IMR-90 (cell line): ENCODE data around the gene SNX25. TPM values are rescaled to one million over a fixed set of nuclear protein-coding genes. Genes with fewer than 3 reads are reported as not detected.

Experiments used
- ATAC-seq: fragments of 200-7000 bp; cut with Tn5 transposase; 2 replicates; pipeline ENCODE4 v1.9.1; 2020; ENCODE audit warnings: low read depth, mild to moderate bottlenecking, moderate library complexity
- BruUV-seq: library from RNA; stranded (reverse); fragments of 400-500 nt; replicated peaks from 2 replicates; lab custom pipeline; 2021; lab: Mats Ljungman, UMichigan
- CTCF ChIA-PET: fragments of 300-600 bp; formaldehyde crosslinking; extraction: SDS; loops from one replicate; lab custom pipeline; 2021; ENCODE audit warnings: antibody characterized with exemption; lab: Yijun Ruan, JAX
- POLR2A ChIA-PET: fragments of 300-600 bp; sonication (Branson Sonifier 250); formaldehyde crosslinking; loops from one replicate; lab custom pipeline; 2022; ENCODE audit warnings: antibody characterized with exemption; ENCODE audit not compliant: unreplicated experiment; lab: Charles Lee
- DNase-seq: peaks from one replicate; pipeline ENCODE4 v3.0.0; 2013
- H2AFZ ChIP-seq: replicated peaks from 2 replicates; pipeline ENCODE3; 2013; ENCODE audit warnings: low read length, mild to moderate bottlenecking; ENCODE audit not compliant: poor library complexity
- H2AK5ac ChIP-seq: 2 replicates; pipeline ENCODE4 v1.6.1; 2013; ENCODE audit warnings: low read depth, low read length, inconsistent platforms
- H2AK9ac ChIP-seq: replicated peaks from 2 replicates; pipeline ENCODE3; 2013; ENCODE audit warnings: mild to moderate bottlenecking, low read depth, low read length, moderate library complexity; ENCODE audit not compliant: poor library complexity
- H2BK120ac ChIP-seq: 2 replicates; pipeline ENCODE4 v1.6.1; 2013; ENCODE audit warnings: low read depth, low read length, inconsistent platforms
- H2BK15ac ChIP-seq: 3 replicates; pipeline ENCODE4 v1.6.1; 2013; ENCODE audit warnings: low read depth, low read length, inconsistent platforms
- H2BK20ac ChIP-seq: 2 replicates; pipeline ENCODE4 v1.6.1; 2013; ENCODE audit warnings: low read depth, mild to moderate bottlenecking, inconsistent platforms, low read length, moderate library complexity
- H2BK5ac ChIP-seq: 2 replicates; pipeline ENCODE4 v1.6.1; 2013; ENCODE audit warnings: mild to moderate bottlenecking, low read depth, low read length, inconsistent platforms; ENCODE audit not compliant: poor library complexity, severe bottlenecking
- H3K14ac ChIP-seq: replicated peaks from 2 replicates; pipeline ENCODE4 v1.6.1; 2013; ENCODE audit warnings: low read depth, low read length, inconsistent platforms
- H3K18ac ChIP-seq: 2 replicates; pipeline ENCODE4 v1.6.1; 2013; ENCODE audit warnings: low read depth, low read length, control low read depth
- H3K23ac ChIP-seq: 2 replicates; pipeline ENCODE4 v1.6.1; 2013; ENCODE audit warnings: low read depth, low read length, inconsistent platforms
- H3K27ac ChIP-seq: 2 replicates; pipeline ENCODE4 v1.5.1; 2013; ENCODE audit warnings: mild to moderate bottlenecking, control low read depth, low read length; ENCODE audit not compliant: insufficient read depth
- H3K27me3 ChIP-seq: 2 replicates; pipeline ENCODE4 v1.6.1; 2013; ENCODE audit warnings: low read length; ENCODE audit not compliant: control insufficient read depth, insufficient read depth
- H3K36me3 ChIP-seq: 2 replicates; pipeline ENCODE4 v1.6.1; 2013; ENCODE audit warnings: low read length, mixed read lengths; ENCODE audit not compliant: control insufficient read depth, insufficient read depth
- H3K4ac ChIP-seq: 2 replicates; pipeline ENCODE4 v1.6.1; 2013; ENCODE audit warnings: low read depth, low read length, inconsistent platforms
- H3K4me1 ChIP-seq: 2 replicates; pipeline ENCODE4 v1.6.1; 2013; ENCODE audit warnings: low read length, mixed read lengths; ENCODE audit not compliant: control insufficient read depth, insufficient read depth
- H3K4me2 ChIP-seq: 2 replicates; pipeline ENCODE4 v1.6.1; 2013; ENCODE audit warnings: low read depth, mild to moderate bottlenecking, control low read depth, low read length, moderate library complexity
- H3K4me3 ChIP-seq: 2 replicates; pipeline ENCODE4 v1.5.1; 2013; ENCODE audit warnings: low read depth, mild to moderate bottlenecking, control low read depth, low read length, moderate library complexity; ENCODE audit not compliant: insufficient read depth
- H3K56ac ChIP-seq: 2 replicates; pipeline ENCODE4 v1.6.1; 2013; ENCODE audit warnings: low read length, inconsistent platforms; ENCODE audit not compliant: insufficient read depth; ENCODE audit errors: extremely low read depth
- H3K79me1 ChIP-seq, 2 experiments: 2 replicates each; pipeline ENCODE4 v1.6.1; 2013; ENCODE audit warnings: low read length in 2 of 2, inconsistent platforms in 1 of 2, low read depth in 1 of 2
- H3K9ac ChIP-seq: 2 replicates; pipeline ENCODE4 v1.6.1; 2013; ENCODE audit warnings: low read depth, low read length, control low read depth
- H3K9me1 ChIP-seq: 2 replicates; pipeline ENCODE4 v1.6.1; 2013; ENCODE audit warnings: low read length, inconsistent platforms; ENCODE audit not compliant: insufficient read depth
- H3K9me3 ChIP-seq: 2 replicates; pipeline ENCODE4 v1.6.1; 2013; ENCODE audit warnings: low read length; ENCODE audit not compliant: control insufficient read depth, insufficient read depth
- H4K20me1 ChIP-seq: 2 replicates; pipeline ENCODE4 v1.6.1; 2013; ENCODE audit warnings: low read length, inconsistent platforms; ENCODE audit not compliant: insufficient read depth
- H4K5ac ChIP-seq: 2 replicates; pipeline ENCODE4 v1.6.1; 2013; ENCODE audit warnings: mild to moderate bottlenecking, low read depth, low read length, control low read depth
- H4K8ac ChIP-seq, 2 experiments: 2 replicates each; pipeline ENCODE4 v1.6.1; 2013; ENCODE audit warnings: low read depth in 2 of 2, low read length in 2 of 2, control low read depth in 1 of 2, inconsistent platforms in 1 of 2
- H4K91ac ChIP-seq: 2 replicates; pipeline ENCODE4 v1.6.1; 2013; ENCODE audit warnings: low read depth, low read length, inconsistent platforms; ENCODE audit not compliant: insufficient read depth
- BHLHE40 ChIP-seq: fragments of 150-350 bp; IDR thresholded peaks from 2 replicates; pipeline ENCODE4 v1.6.1; 2016; ENCODE audit warnings: mild to moderate bottlenecking, low read depth, low read length
- CHD1 ChIP-seq: IDR thresholded peaks from 2 replicates; pipeline ENCODE4 v1.6.1; 2012; ENCODE audit warnings: low read depth, low read length, improper control_type of control experiment
- MAZ ChIP-seq: IDR thresholded peaks from 2 replicates; pipeline ENCODE4 v1.6.1; 2012; ENCODE audit warnings: low read depth, mild to moderate bottlenecking, low read length, improper control_type of control experiment, moderate library complexity, borderline replicate concordance
- NFE2L2 ChIP-seq: fragments of 150-350 bp; IDR thresholded peaks from 2 replicates; pipeline ENCODE4 v1.6.1; 2016; ENCODE audit warnings: low read depth, mild to moderate bottlenecking, low read length
- POLR2A ChIP-seq: IDR thresholded peaks from 2 replicates; pipeline ENCODE4 v1.6.1; 2012; ENCODE audit warnings: mild to moderate bottlenecking, low read depth, low read length
- RFX5 ChIP-seq: IDR thresholded peaks from 2 replicates; pipeline ENCODE4 v1.8.0; 2012; ENCODE audit warnings: low read depth, mild to moderate bottlenecking, low read length, moderate library complexity
- WGBS, 2 experiments: methylation state at CpG; one replicate each; pipeline versions ENCODE4 v1.1.5 to v1.1.7; 2013; ENCODE audit warnings: missing lambda C conversion rate in 2 of 2; ENCODE audit not compliant: insufficient read length in 1 of 2; ENCODE audit errors: extremely low coverage in 2 of 2; 5-methylcytosine and 5-hydroxymethylcytosine counted together
- dilution Hi-C: fragments of 300-500 bp; cut with HindIII; formaldehyde crosslinking; loops from one replicate; pipeline ENCODE4 v1.14.3; 2018; ENCODE audit warnings: low sequenced_read_pairs; ENCODE audit not compliant: unreplicated experiment
- in situ Hi-C: fragments of 300-500 bp; cut with MboI; formaldehyde crosslinking; loops from 3 replicates; pipeline ENCODE4 v1.14.3; 2019; ENCODE audit warnings: low sequenced_read_pairs, inconsistent platforms, mixed read lengths
- intact Hi-C: fragments of 100-400 bp; cut with micrococcal nuclease; formaldehyde crosslinking; loops from 2 replicates; pipeline ENCODE4 v1.10.0; 2022
- polyA plus RNA-seq, 3 experiments: library from polyadenylated mRNA; depleted of rRNA; stranded (reverse); fragments of >200 nt; gene quantifications; 2 replicates each; pipeline ENCODE4 v1.2.3, GENCODE V29; 2012; ENCODE audit warnings: low replicate concordance in 1 of 3
- total RNA-seq: library from RNA; depleted of rRNA; stranded (reverse); fragments of >200 nt; gene quantifications from 2 replicates; pipeline ENCODE4 v1.2.3, GENCODE V29; 2012

The SNX25 gene
- total and polyA plus RNA-seq, 2 of the 4 experiments (the other 2 are of a cell fraction), result 11.4 to 28.3 TPM

DNA sequence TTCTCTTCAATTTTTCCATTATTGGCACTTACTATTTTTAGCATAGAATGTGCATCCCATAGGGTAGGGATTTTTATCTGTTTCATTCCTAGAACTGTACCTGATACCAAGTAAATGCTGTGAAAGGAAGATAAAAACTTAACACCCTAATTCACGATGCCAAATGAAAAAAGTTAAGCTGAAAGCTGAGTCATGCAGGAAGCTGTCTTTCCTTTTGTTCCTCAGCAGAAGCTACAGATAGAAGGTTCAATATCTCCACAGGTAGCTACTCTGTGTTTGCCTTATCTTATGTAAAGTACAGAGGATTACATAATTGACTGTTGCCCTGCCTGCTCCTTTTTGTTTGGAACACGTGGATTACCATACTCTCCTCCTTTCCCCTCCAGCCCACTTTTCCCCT, 109.3 kb downstream of the SNX25 start:
- Histone ChIP-seq H4K5ac (no peak overlapping the region), H3K4me3 (no peak overlapping the region), H3K56ac (no peak overlapping the region), H4K8ac (no peak overlapping the region), H2AK5ac (no peak overlapping the region), H3K36me3 (peaks cover 3% of the 10 kb centered on the region), H3K9me3 (no peaks in the 10 kb centered on the region), H3K18ac (no peak overlapping the region), H3K23ac (no peak overlapping the region), H3K4ac (no peak overlapping the region), H2AK9ac (no peak overlapping the region), H2AFZ (no peak overlapping the region), H4K20me1 (no peaks in the 10 kb centered on the region), H2BK120ac (no peak overlapping the region), H2BK5ac (no peak overlapping the region), H3K79me1 (no peaks in the 10 kb centered on the region), H3K9me1 (no peaks in the 10 kb centered on the region), H2BK20ac (no peak overlapping the region), H3K14ac (no peak overlapping the region), H4K91ac (no peak overlapping the region), H3K9ac (no peak overlapping the region), H2BK15ac (no peak overlapping the region), H3K27me3 (no peaks in the 10 kb centered on the region), H3K4me1 (no peaks in the 10 kb centered on the region), H3K27ac (no peak overlapping the region), H3K4me2 (no peak overlapping the region)
- in situ Hi-C loops, result no loop called here
- DNase-seq (no peak), ATAC-seq (no peak)
- POLR2A ChIA-PET, result no interaction called here
- dilution Hi-C loops, result no loop called here
- BruUV-seq, result no TSS peak
- CTCF ChIA-PET, result interaction anchor here (0.6 to 0.8 kb wide), 2 partner anchors 11 to 15 kb away, joined by 3 to 5 read pairs; no protein-coding TSS in a partner anchor
- TF ChIP-seq CHD1 (no peak), NFE2L2 (peak; percentile 31; the same call in 1 of the 2 replicates), POLR2A (no peak), BHLHE40 (no peak), MAZ (no peak), RFX5 (no peak)
- intact Hi-C loops, result no loop called here
- no CpG with 5 or more reads among the region's 2 CpGs for WGBS, 2 experiments
